ENCODE data around the gene GNG4.
A peak's percentile ranks its signal among the peaks of the same experiment; 100 is the strongest.
"Not testable (repeated sequence)": the region's sequence is repeated elsewhere in the genome, so short reads cannot be mapped to it uniquely, and the experiment has no call there.

GNG4 gene

DNA sequence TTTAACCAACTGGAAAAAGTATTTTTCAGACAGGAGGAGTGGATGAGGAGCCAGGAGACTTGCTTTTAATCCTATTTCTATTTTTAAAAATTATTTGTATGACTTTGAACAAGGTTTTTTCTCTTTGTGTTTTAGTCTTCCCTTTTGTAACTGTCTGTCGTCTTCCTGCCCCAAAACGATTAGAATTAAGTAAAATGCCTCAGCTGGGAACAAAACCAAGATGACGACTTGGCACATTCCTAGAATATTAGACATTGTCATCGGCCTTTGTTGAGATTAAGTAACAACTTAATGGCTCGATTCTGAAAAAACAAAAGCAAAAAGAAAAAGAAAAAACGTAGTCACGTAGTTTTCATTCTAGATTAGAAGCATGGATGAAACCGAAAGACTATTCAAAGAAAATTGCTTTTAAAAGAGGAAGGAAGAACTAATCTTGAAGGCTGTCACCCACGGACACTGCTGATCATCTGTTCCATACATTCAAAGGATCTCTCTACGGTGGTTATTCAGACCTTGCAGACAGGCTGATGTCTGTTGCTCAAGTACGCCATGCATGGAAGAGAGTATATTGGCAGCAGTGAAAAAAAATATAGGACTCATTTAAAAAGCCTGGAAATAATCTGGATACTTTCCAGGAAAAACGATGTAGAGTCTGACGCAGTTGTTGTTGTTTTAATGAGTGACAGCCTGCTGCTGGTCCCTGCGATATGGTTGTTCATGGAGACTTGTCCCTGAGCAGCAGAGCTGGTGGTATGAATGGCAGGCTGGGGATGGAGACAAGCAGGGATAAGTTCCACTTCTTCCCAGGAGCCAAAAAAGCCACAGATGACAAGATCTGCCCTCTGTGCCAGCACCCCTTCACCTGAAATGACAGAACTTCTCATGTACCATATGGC is 16.8 kb downstream of the GNG4 start:
- H3K4me3 ChIP-seq (ENCODE audit: low read length): no peak overlapping the region
- DNase-seq (ENCODE audit: low read depth, low spot score): no peak

DNA sequence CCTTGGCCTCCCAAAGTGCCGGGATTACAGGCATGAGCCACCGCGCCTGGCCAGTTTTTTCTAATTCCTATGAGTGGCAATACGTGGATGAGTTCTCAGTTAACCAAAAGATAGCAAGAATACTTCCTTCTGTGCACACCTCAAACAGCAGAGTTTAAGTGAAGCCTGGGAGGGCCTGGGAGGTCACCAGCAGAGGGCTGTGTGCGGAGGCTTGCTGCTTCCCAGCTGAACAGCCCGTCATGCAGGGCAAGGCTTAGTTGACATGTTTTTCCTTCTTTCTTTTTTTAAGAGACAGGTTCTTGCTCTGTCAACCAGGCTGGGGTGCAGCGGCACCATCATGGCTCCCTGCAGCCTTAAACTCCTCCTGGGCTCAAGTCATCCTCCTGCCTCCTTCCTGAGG is 17.8 kb downstream of the GNG4 start:
- H3K4me3 ChIP-seq (ENCODE audit: low read length): no peak overlapping the region
- DNase-seq (ENCODE audit: low read depth, low spot score): no peak

DNA sequence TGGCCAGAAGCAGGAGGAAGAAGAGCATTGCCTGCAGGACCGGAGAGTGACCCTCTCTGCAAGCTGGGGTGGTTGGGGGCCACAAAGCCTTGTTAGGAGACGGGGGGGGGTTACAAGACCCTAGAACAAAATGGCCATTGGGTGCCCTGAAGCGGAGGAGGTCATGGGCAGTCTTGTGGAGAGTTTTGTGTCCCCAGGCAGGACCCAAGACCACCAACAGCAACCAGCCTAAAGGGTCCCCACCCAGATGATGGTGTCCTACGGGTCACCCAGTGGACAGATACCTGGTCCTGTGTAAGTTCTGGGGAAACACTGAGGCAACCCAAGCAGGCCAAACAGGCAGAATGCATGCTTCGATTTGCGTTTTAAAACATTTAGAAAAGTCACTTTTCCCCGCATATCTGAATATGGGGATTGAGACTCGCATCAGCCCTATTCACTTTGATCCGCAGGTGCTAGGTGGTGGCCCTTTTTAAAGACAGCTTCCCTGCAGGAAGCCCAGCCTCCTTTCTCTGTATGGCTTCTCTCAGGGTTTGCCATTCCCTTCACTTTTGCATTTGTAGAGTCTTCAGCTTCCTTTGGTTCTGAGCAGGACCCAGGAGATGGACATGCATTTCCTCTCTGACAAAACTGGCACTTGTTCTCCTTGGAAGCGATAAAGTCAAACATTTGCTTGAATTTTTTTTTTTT is 21.1 kb downstream of the GNG4 start:
- H3K4me3 ChIP-seq (ENCODE audit: low read length): no peak overlapping the region
- DNase-seq (ENCODE audit: low read depth, low spot score): no peak

DNA sequence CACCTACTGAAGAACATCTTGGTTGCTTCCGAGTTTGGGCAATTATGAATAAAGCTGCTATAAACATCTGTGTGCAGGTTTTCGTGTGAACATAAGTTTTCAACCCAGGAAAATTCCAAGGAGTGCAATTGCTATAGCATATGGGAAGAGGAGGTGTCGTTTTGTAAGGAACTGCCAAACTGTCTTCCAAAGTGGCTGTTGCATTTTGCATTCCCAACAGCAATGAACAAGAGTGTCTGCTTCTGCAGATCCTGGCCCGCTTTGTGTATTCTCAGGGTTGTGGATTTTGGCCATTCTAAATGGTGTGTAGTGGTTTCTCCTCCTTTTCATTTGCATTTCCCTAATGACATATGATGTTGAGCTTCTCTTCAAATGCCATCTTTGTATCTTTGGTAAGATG is 23.8 kb downstream of the GNG4 start:
- DNase-seq (ENCODE audit: low read depth, low spot score): no peak
- H3K4me3 ChIP-seq (ENCODE audit: low read length): no peak overlapping the region

DNA sequence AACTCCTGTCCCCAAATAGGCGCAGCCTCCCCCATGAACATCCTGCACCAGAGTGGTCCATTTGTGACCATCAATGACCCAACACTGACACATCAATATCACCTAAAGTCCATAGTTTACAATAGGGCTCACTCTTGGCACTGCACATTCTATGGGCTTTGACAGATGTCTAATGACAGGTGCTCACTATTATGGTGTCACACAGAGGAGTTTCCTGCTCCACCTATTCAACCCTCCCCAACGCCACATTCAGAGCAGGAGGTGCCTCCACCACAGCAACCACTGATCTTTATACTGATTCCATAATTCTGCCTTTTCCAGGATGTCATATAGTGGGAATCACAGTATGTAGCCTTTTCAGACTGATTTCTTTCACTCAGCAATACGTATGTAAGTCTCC is 24.2 kb downstream of the GNG4 start:
- H3K4me3 ChIP-seq (ENCODE audit: low read length): no peak overlapping the region
- no peak for DNase-seq (ENCODE audit: low read depth, low spot score)

DNA sequence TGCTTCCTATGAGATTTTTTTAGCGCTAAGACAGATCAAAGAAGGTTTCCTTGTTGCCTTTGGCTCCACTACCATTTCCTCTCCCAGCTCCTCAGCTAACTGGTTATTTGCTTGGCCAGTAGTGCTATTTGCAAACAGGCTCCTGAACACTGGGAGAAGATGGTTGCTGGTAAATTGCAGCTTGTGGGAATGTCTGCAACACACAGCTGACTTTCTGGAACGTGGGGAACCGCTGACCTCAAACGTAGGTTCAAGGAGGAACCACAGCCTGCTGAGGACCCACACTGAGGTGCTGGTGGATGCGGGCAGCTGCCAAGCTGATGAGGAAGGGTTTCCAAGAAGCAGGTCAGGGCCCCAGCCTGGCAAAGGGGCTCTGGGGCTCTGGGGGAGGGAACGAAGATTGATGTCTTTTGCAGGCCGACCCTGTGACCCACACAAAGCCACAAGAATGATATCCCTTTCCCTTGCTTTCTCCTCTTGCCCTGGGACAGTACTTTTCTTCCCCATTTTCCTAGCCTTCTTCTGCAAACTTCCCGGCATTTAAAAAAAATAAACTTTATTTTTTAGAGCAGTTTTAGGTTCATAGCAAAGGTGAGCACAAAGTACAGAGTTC is 24.8 kb downstream of the GNG4 start:
- H3K4me3 ChIP-seq (ENCODE audit: low read length): no peak overlapping the region
- DNase-seq (ENCODE audit: low read depth, low spot score): peak; percentile 50

DNA sequence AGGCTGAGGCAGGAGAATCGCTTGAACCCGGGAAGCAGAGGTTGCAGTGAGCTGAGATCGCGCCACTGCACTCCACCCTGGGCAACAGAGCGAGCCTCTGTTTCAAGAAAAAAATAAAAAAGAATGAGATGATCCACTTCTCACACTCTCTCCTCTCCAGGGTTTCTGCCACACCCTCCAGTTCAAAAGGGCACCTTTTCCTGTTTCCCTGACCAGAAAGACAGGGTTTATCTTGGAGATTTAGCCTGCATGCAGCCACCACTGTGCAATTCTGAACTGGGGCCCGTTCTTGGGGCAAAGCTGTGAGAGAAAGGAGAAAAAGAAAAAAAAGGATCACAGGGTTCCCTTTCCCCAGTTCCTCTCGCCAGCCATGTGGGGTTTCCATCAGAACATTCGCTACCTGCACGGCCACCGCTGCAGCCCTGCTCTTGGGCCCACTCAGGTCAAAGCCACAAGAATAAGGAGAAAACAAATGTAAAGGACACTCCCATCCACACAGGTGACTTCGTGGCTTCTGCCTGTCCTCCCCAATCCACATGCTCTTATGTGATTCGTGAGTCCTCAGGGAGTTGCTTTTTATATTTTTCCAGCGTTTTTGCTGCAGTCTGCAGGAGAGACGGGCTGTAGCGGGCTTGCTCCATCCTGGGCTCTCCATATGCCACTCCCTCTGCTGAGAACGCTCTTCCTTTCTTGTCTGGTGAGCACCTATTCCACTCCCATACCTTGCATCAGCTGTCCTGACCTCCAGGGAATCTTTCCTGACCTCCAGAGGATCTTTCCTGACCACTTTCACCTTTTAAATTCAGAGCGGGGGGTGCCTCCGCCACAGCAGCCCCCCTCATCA is 26.4 kb downstream of the GNG4 start:
- H3K4me3 ChIP-seq (ENCODE audit: low read length): no peak overlapping the region
- DNase-seq (ENCODE audit: low read depth, low spot score): no peak

DNA sequence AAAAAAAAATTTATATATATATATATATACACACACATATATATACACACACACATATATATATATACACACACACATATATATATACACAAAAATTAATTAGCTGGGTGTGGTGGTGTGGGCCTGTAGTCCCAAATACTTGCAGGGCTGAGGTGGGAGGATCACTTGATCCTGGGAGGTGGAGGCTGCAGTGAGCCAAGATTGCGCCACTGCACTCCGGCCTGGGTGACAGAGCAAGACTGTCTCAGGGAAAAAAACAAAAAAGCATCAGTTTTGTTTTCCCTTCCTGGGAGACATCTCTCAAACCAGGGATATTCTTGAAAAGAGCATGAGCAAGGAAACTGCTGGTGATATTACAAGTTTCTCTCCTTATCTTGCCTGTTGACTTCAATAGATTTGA is 30.4 kb downstream of the GNG4 start:
- H3K4me3 ChIP-seq (ENCODE audit: low read length); DNase-seq (ENCODE audit: low read depth, low spot score): not testable (repeated sequence)

DNA sequence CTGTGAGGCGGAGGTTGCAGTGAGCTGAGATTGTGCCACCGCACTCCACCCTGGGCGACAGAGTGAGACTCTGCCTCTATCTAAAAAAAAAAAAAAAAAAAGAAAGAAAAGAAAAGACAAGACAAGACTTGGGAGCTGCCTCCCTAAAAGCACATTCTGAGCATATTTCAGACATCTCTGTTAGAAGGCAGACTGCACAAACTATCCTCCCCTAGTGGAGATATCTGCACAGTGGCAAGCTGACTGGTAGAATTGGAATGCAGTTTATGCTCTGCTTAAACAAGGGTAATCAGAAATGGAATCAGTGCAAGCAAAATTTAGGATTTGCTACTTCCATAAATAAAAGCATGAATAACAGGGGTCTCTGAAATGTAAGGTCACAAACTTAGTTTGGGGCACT is 31.8 kb downstream of the GNG4 start:
- no peak for DNase-seq (ENCODE audit: low read depth, low spot score)
- H3K4me3 ChIP-seq (ENCODE audit: low read length): no peak overlapping the region

DNA sequence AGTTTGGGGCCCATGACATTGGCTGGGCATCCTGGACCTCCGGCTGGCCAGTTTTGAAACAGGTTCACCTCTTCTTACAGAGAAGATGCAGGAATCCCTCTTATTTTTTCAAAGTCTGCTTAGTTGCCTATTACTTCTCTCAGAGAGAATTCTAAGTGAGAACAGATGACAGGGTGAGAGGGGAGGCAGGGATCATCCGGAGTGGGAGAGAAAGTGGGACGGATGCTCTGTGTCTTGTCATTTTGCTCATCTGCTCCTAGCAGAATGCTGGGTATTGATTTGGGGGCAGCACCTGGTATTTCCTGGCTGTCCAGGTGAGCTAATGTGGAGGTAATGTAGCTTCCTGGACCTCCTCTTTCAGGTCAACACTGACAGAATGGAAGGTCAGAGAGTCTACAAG is 32.4 kb downstream of the GNG4 start:
- H3K4me3 ChIP-seq (ENCODE audit: low read length): no peak overlapping the region
- DNase-seq (ENCODE audit: low read depth, low spot score): no peak

DNA sequence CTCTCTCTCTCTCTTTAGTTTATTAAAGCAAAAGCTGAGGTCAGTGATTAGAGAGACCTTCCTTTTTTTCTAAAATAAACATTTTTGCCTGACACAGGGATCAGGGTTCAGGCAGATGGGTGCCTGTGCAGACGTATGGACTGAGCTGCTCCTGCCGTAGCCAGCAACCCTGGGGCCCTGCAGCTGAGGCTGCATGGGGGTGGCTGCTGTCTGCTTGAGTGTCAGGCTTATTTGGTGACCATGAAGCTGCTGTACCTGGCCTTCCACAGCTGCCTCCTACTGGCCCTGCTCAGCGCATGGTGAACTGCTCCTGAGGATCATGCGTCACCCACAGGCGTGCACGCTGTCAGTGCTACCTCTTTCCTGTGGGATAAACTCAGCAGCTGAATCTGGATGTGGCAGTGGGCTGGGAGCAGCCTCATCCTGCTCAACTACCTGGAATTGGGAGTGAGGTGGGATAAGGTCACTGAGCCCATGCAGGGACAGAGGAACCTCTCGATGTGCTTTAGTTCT is 35.1 kb downstream of the GNG4 start:
- H3K4me3 ChIP-seq (ENCODE audit: low read length): no peak overlapping the region
- no peak for DNase-seq (ENCODE audit: low read depth, low spot score)

DNA sequence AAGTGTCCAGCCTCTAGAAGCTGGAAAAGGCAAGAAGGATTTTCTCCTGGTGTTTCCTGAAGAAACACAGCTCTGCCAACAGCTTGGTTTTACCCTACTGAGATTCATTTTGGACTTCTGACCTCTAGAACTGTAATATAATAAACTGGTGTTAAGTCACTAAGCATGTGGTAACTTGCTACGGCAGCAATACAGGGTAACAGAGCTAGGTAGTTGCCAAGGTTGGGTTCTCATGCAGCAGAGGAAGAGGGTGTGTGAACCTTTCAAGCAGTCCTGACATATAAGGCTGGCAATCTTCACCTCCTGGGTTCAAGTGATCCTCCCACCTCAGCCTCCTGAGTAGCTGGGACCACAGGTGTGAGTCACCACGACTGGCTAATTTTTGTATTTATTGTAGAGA is 36.0 kb downstream of the GNG4 start:
- no peak overlapping the region for H3K4me3 ChIP-seq (ENCODE audit: low read length)
- DNase-seq (ENCODE audit: low read depth, low spot score): no peak

DNA sequence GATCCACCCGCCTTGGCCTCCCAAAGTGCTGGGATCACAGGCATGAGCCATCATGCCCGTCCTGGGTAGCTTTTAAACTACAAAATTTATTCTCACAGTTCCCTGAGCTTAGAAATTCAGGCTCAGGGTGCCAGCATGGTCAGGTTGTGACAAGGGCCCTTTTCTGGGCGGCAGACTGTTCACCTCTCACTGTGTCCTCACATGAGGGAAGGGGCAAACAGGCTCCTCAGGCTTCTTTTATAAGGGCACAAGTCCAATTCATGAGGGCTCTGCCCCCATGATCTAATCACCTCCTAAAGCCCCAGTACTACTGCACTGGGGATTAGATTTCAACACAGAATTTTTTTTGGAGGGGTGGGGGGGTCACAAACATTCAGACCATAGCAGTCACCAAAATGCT is 36.8 kb downstream of the GNG4 start:
- DNase-seq (ENCODE audit: low read depth, low spot score): no peak
- no peak overlapping the region for H3K4me3 ChIP-seq (ENCODE audit: low read length)

DNA sequence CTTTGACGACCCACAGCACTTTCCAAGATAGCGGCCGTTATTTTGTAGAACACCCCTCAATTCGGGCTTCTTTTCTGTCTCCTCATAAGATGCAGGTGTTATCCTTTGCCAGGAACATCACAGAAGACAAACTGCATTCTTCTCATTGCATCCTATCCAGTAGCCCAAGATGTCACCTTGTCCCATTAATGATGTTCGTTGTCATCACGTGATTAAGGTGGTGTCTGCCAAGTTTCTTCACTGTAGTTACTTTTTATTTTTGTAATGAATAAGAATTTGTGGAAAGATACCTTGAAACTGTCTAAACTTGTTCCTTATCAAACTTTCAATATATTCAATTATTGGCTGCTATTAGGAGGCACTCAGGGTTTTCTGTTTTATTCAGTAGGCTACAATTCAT is 39.4 kb downstream of the GNG4 start:
- H3K4me3 ChIP-seq (ENCODE audit: low read length): no peak overlapping the region
- no peak for DNase-seq (ENCODE audit: low read depth, low spot score)

DNA sequence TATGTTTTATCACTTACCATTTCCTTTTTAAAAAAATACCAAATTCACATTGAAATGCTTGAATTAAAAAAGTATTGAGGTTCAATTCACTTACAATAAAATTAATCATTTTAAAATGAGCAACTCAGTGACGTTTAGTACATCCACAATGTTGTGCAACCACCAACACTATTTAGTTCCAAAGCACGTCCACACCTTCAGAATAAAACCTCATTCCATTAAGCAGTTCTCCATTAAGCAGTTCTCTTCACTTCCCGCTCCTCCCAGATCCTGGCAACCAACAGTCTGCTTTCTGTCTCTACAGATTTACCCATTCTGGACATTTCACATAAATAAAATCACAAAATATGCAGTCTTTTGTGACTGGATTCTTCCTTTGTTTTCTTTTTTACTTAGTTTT is 41.3 kb downstream of the GNG4 start:
- no peak overlapping the region for H3K4me3 ChIP-seq (ENCODE audit: low read length)
- DNase-seq (ENCODE audit: low read depth, low spot score): no peak

DNA sequence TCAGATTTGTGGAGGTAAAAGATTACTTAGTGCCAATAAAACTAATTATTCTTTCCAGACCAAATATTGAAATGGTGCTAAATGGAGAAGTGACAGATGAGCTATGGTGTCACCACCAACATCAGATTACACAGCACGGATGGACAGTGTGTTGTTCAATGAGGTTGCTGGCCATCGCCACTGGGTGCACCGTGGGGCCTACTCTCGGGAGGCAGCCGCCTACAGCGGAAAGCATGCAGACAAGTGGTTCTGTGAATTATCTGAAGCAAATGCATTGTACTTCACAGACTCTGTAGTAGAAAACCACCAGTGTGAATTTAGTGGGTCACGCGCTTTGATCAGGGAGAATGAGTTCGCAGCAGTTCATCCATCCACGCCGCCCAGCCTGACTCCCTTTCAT is 42.3 kb downstream of the GNG4 start:
- no peak for DNase-seq (ENCODE audit: low read depth, low spot score)
- no peak overlapping the region for H3K4me3 ChIP-seq (ENCODE audit: low read length)

DNA sequence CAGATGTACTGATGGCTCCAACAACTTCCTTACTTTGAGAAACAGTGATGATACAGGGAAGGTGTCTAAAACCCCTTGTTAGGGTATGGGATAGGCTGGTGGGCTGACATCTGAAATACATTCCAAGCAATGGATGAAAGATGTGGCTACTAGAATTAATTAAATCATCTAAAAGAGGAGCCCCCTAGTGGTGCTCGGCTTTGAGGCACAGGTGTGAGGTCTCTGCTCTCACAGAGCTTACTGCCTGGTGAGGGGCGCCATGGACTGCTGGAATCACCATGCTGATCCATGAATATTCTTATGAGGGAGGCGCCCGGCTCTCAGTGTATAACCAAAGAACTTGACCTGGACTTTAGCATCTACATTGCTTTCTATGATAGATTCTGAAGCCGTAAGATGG is 48.5 kb downstream of the GNG4 start:
- DNase-seq (ENCODE audit: low read depth, low spot score): no peak
- no peak overlapping the region for H3K4me3 ChIP-seq (ENCODE audit: low read length)

DNA sequence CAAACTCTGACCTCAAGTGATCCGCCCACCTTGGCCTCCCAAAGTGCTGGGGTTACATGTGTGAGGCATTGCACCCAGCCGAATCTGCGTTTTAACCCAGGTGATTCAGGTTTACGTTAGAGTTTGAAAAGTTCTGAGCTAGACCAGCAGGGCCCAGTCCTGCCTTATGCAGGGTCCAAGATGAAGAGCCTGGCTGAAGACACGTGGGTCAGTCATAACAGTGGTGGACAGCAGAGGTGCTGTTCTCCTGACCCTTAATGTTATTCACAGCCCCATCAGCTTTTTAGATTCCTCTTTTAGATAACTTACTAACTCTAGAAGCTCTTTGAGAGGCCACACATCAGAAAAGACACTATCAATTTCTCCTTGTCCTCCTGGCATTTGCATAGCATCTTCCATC is 50.0 kb downstream of the GNG4 start:
- no peak overlapping the region for H3K4me3 ChIP-seq (ENCODE audit: low read length)
- no peak for DNase-seq (ENCODE audit: low read depth, low spot score)

DNA sequence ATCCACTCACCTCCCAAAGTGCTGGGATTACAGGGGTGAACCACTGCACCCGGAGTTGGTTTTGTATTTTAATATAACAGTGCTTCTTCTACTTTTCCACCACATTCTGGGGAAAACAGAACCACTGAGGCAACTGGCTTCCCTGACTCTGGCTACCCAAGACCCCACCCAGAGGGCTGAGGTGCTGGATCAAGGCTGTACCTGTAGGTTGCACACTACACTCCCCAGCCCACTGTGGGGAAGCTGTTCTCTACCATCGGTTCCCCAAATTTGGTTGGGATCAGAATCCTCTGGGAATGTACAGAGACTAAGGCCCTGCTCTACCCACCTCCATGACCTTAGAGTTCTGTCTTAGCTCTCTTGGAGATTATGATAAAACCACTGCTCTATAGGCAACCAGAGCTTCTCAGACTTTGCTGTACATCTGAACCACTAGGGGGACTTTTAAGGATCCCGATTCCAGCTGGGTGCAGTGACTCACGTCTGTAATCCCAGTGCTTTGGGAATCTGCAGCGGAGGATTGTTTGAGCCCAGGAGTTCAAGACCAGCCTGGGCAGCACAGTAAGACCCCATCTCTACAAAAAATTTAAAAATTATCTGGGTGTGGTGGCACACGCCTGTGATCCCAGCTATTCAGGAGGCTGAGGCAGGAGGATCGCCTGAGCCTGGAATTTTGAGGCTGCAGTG is 51.6 kb downstream of the GNG4 start:
- no peak for DNase-seq (ENCODE audit: low read depth, low spot score)
- no peak overlapping the region for H3K4me3 ChIP-seq (ENCODE audit: low read length)

All from Jurkat, Clone E6-1 (cell line).